Activated CD4-positive, alpha-beta T cell treated with anti-CD3 and anti-CD28 coated beads for 1 hour (primary cell): ENCODE measurements around the gene PTCHD1.

Experiments used
- DNase-seq: peaks from one replicate; pipeline ENCODE4 v3.0.0-alpha.2; 2020

PTCHD1 gene

GRCh38 chrX:23422912-23423311, 88.3 kb downstream of the PTCHD1 start:
- DNase-seq = no peak

- DNase-seq = no peak
These were observed 99.8 kb downstream of the PTCHD1 start for GRCh38 chrX:23434356-23434884.

- no peak for DNase-seq
These were observed 100.5 kb downstream of the PTCHD1 start for GRCh38 chrX:23435108-23435507.

GRCh38 chrX:23435575-23435974, 100.9 kb downstream of the PTCHD1 start:
- no peak for DNase-seq

GRCh38 chrX:23436875-23437274, 102.2 kb downstream of the PTCHD1 start:
- DNase-seq = no peak

GRCh38 chrX:23451266-23451665, 116.6 kb downstream of the PTCHD1 start:
- DNase-seq = no peak
